Ramos (cell line): ENCODE results near the gene DGUOK.

Experiments
- in situ Hi-C: fragments of 300-500 bp; cut with MboI; formaldehyde crosslinking; loops from one replicate; pipeline ENCODE4 v1.14.3; 2022; ENCODE audit warnings: low sequenced_read_pairs; ENCODE audit not compliant: unreplicated experiment

DGUOK gene

DNA sequence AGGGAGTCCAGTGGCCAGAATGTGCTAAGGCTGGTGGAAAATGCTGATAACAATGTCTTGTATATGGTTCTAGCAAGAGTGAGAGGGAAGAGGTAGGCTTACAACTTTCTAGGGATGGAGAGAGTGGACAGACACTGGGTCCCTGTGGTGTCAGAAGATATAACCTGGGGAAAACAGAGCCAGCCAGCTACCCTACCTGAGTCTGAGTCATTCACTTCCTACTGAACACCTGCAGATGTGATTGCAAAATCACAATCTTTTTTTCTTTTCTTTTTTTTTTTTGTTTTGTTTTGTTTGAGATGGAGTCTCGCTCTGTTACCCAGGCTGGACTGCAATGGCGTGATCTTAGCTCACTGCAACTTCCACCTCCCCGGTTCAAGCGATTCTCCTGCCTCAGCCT lies 65.4 kb downstream of the DGUOK start:
- in situ Hi-C loops: no loop called here

DNA sequence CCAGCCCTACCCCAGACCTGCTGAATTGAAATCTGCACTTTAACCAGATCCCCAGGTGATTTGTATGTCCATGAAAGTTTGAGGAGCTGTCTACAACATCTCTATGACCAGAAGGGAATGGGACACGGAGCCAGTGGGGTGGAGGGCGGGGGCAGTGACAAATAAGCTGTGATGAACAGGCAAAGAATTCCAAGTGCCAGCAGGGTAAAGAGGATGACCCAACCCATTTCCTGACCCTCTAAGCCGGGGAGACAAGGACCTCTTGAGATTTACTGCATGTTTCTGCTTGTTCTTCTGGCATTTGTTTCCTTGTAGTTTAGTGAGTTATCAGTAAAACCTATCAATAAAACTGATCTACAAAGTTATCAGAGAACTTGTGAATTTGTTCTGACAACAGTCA lies 66.7 kb downstream of the DGUOK start:
- in situ Hi-C loops: no loop called here

DNA sequence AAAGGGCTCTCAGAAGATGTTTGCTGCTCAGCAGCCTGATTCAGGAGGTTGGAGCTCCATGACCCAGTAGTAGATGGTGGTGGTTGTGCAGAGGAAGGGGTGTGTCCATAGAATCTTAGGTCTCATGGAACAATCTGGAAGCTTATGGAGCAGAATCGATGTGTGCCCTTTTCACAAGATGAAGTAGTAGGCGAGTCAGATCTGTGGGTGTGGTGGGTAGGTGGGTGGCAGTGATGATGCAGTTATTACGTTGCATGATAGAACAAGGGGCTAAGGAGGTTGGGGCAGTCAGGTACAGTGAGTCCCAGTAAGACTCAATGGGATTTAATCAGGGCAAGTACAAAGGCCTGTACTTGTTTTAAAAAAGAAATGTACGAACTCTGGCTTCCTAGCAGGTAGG lies 67.1 kb downstream of the DGUOK start:
- in situ Hi-C loops: no loop called here

DNA sequence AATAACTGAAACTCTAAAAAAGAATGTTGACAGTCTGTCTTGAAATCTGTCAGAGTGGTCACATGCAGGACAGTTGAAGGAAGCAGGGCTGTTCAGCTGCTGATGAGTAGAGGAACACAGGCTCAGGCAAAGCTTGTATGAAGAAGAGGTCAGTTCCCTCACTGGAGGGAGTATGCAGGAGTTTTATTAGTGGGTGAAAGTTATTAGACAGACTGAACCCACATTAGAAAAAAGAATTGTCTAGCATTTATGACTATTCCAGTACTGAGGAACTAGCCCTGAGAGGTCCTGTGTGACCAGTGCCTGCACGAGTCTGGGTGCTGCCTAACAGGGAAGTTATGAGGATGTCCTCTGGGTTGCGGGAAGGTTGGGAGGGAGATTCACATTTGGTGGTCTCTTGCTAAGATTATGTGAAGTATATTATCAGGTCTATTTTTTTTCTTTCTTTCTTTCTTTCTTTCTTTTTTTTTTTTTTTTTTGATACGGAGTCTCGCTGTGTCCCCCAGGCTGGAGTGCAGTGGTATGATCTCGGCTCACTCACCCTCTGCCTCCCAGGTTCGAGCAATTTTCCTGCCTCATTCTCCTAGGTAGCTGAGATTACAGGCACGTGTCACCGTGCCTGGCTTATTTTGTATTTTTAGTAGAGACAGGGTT lies 67.6 kb downstream of the DGUOK start:
- in situ Hi-C loops: no loop called here

DNA sequence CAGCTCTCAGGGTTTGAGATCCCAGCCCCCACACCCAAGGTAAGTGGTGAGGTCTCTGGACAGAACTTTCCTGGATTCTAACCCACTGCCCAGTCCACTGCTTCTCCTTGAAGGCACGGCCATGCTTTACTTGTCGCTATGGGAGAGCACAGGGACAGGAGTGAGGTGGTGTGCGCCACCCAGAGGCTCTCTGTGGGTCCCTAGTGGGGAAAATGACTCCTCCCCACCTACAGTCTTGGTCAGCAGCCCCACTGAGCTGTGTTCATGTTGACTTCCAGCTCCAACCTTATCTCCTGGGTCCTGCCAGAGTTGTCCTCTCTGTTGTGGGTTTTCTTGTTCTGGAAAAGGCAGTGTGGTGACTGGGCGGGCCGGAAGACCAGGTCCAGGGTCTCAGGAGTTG lies 69.1 kb downstream of the DGUOK start:
- in situ Hi-C loops: no loop called here

DNA sequence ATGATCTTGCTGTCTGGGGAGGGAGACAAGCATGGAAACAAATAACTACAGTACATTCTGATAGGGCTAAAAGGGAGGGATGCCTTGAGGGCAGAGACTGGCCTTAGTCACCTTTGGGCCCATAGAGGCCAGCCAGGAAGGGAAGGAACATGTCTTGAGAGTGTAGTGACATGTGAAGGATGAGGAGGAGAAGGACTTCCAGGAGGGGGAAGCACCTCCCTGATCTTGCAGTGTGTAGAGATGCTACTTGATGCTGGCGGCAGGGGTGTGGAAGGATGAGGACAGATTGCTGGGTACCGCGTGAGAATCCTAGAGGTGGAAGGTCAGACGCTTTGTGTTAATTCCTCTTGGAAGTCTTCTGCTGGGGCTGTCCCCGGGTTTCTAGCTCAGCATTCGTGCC lies 71.1 kb downstream of the DGUOK start:
- in situ Hi-C loops: no loop called here

DNA sequence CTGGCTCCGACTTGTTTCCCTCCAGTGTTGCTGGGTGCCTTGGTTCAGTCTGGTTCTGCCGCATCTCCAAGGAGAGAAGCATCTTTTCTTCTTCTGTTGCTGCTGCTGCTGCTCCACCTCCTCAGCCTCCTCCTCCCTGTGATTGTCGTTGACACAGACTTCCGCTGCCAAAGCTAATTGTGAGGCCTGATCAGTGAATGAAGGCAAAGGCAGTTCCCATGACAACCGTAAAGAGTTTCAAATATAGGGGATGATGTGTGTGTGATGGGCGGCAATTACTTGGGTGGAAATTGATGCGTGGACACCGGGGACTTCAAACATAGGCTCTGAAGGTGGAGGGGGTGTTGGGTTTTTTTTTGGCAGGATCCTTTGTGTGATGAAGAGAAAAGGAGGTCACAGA lies 71.8 kb downstream of the DGUOK start:
- in situ Hi-C loops: no loop called here

DNA sequence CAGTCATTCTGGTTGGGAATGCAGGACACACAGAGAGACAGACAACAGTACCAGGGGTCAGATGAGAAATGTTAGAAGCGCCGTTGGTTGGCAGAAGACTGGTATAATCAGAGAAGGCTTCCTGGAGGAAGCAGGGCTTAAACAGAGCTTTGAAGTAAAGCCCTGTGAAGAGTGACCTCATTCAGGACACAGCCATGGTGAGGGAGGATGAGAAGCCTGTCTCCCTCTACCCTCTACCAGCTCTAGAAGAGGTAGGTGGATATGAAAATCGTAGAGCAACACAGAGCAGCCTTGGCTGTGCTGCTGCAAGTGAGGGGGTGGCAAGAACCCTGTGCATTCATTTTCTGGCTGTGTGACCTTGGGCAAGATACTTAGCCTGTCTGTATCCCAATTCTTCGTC lies 72.3 kb downstream of the DGUOK start:
- in situ Hi-C loops: no loop called here

DNA sequence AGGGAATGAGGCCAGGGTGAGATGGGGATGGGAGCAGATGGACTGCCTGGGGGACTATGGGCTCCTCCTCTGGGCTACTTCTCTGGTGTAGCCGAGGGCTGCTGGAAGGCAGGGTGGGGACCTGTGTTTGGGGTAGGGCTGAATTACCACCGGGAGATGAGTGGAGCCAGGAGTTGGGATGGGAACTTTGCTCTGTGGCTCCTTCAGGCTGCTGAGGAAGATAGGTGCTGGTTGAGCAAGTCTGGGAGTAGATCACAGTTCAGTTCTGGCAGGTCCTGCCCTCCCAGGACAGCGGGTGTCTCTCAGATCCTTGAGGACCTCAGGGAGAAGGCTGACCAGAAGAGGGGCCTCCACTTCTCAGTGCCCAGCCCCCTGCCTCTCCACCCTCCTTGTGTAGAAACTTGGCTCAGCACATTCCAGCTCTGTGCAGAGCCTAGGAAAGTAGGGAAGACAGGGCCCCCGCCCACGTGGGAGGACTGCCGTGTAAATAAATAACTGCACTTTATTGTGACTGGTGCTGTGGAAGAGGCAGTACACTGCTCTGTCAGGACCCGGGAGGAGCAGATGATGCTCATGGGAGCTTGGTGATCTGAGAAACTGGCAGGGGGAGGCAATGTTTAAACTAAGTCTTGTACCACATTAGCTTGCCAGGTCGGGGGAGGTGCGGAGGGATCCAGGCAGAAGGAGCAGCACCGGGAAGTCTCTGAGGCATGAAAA lies 73.4 kb downstream of the DGUOK start:
- in situ Hi-C loops: no loop called here

DNA sequence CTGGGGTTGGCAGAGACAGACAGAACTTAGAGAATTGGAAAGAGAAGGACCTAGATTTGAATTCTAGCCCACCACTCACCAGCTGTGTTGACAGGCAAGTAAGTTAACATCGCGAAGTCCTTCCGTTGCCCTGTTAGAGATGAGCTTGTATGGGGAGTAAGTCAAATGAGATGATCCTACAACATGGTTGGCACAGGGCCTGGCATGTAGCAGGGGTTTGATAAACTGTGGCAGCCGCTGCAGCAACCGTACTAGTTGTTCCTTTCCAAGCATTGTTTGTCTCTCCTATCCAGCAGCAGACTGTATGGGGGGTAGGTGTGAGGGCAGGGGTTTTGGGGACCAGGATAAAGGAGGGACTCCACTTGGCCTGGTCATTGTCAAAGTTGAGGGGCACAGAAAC lies 74.0 kb downstream of the DGUOK start:
- in situ Hi-C loops: no loop called here

DNA sequence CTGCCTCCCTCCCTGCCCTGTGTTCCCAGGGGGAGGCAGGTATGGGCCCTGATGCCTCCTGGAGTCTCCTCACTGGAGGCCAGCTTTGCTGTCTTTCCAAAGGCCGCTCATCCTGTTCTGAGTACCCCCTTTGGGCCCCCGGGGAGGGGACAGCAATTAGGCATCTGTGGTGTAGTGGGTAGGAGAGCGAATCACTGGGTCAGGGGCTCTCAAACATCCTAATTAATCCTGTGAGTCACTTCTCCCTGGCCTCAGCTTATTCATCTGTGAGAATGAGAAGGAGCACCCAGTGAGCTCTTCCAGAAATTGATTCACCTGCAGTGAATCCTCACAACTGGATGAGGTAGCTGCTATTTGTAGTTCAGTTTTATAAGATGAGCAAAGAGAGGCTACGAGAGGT lies 74.4 kb downstream of the DGUOK start:
- in situ Hi-C loops: no loop called here

DNA sequence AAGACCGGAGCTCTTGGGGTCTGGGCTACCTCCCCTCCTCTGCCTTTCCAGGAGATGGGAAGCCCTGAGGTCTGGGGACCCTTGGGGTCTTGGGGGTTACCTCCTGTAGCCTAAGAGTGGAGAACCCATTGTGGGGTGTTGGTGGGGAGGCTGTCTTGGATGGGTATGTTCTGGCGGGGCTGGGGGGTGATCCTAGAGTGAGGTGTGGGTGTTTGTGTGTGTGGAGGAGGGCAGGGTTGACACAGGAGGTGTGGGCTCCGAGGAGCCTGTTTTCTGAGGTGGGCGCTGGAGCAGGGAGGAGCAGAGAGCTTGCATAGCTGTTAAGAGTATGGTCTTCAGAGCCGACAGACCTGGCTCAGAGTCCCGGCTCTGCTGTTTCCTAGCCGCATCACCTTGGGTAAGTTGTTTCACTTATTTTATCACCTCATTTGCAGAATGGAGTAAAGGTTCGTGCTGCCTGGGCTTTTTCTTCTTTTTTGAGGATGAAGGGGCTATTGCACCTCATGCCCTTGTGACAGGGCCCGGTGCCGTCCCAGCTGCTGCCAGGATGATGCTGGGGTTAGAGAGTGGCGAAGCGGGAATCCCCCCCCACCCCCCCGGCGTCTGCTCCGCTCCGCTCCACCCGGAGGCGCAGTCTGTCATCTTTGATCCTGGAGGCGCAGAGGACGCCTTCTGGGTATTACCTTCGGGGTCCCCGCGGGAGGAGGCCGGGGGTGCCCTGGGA lies 75.3 kb downstream of the DGUOK start:
- in situ Hi-C loops: no loop called here

DNA sequence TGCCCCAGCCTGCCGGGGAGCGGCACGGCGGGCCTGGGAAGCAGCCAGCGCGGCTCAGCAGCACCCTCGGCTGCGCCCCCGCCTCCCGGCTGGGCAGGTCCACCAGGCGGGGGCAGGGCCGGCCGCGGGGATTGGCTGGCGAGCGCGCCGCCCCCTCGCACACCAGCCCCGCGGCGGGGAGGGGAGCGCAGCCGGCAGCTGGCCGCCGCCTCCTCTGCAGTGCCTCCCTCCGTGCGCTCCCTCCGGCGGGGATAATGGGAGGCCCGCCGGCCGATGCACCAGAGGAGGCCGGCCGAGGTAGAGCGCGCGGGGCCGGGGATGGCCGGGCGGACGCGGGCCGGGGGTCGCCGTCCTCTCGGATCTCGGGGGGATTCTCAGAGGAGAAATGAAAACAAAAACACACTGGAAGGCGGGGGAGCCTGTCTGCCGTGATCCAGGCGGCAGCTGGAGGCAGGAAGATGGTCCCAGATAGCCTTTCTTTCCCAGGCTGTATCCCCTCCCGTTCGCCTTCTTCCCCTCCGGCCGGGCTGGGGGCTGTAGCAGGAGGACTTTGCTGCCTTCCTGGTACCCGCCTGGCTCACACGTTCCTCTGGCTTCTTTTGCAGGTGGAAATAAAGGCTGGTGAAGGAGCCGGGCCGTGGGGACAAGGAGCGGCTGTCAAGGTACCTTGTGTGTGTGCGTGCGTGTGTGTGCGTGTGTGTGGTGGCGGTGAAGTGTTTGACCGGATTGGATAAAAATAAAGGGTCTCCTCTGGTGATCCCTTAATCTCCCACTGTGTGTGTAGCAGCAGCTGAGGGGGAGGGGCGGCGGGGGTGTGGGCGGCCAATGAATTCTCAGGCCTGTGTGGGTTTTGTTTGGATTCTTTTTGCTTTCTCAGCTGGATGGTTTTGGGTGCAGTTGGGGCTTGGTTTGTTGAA lies 76.1 kb downstream of the DGUOK start:
- in situ Hi-C loops: no loop called here

DNA sequence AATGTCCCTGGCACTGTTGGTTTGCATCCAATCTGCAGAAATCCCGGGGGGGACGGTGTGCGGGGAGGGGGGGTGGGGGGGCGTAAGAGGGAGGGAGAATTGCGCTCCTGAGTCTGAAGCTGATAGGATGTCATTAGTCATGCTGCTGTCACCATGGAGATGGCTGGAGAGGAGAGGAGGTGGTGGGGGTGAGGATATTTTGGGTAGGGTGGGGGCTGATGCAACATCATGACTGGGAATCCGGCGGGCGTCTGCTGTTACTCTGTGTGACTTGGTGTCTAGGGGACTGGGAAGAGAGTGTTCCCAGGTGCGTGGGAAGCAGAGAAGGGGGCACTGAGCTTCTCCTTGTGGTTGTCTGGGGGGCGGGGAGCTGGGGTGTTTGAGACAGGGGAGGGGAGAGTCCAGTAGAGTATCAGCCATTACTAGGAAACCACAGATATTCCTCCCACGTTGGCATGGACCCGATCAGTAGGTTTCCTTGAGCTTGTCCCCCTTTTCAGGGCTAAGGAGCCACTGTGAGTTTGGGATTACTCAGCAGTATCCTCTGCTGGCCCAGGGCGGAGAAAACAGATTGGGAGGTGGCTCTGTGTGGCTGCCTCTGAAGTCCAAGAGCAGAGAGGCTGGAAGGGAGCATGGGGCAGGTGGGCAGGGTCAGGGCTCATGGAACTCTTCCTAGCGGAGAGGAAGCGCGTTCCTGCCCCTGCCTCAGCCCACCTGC lies 77.0 kb downstream of the DGUOK start:
- in situ Hi-C loops: no loop called here

DNA sequence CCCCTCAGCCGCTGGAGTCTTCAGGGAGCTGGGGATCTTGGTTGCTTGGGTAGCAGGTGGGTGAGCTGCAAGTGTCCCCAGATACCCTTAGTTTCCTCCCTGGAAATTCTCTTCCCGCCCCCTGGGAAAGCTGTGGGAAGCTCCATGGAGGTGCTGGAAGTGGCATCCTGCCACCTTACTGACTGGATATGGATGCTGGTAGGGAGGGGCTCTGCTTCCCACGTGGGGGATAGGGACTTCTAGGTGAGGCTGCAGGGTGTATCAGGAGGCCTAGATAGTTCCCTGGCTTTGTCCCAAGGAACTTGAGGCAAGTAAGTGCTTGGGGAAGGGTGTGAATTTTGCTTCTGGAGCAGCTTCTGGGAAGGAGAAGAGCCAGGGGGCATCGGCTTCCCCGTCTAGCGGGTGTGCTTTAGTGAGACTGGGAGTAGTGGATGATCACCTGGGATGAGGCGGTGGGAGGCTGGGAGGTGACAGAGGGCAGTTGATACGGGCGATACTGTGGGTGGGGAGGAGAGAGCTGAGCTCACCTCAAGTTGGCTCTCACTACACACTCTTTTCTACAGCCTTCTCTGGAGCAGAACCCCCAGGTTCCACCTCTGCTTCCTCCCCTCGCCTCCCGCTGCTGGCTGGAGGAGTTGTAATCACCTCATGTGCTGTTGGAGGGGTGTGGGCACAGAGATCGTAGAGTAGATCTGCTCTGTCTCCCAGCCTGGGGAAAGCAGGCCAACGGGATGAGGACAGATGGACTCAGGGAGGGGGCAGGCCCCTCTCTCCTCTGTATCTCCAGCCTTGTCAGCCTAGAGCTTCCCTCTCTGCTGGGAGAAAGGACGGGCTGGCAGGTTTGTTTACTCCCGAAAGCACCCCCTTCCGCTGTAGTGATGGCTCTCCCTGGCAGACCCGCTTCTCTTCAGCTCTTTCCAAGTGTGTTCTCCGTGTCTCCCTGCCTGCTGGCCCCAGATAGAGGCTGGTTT lies 77.8 kb downstream of the DGUOK start:
- in situ Hi-C loops: no loop called here

DNA sequence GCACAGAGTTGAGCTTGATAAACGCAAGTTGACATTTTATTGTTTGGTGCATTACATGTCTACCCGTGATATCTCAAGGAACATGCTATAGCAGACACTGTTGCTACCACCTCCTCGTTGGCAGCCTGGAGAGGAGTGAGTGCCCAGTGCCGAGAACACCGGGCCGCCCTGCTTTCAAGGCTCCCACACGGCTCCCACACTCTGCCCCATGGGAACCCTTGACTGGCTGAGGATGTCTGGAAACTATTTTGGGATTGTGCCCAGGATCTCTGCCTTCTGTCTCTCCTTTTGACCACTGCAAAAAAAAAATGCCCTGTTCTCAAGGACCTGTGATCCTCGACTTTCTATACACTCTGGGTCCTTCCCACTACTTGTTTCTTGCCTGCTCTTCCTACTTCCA lies 79.1 kb downstream of the DGUOK start:
- in situ Hi-C loops: no loop called here

DNA sequence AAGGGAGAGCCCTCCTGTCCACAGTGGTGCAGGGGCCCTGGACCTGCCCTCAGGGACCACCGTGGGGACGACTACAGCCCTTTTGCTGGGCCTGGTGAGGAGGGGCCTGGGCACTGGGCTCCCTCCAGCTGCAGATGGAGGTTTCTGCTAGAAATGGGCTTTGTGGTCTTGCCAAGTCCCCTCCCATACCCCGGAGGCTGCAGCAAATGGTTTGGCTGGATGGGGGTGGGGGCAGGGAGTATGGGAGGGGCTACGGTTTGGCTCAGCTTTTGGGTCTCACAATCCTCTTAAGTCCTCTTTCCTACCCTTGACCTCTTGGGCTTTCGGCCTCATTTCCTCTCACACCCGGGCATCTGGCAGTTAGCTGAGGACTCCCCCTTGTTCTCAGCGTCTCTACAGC lies 79.8 kb downstream of the DGUOK start:
- in situ Hi-C loops: no loop called here

DNA sequence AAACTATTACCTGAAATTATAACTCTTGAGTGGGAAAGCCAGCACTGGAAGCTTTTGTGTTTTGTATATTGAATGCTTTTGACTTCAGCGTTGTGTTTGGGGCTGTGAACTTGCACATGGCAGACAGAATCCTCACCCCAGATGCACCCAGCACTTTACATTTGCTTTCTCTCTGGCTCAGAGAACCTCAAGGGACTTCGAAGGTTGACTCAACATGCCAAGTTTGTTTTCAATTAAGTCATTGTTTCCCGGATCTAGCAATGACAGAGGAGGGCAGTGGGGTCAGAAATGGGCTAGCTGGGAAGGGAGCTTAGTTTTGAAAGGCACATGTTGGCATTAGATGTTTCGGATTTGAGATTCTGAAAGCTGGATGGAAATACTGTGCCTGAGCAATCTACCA lies 80.4 kb downstream of the DGUOK start:
- in situ Hi-C loops: no loop called here

DNA sequence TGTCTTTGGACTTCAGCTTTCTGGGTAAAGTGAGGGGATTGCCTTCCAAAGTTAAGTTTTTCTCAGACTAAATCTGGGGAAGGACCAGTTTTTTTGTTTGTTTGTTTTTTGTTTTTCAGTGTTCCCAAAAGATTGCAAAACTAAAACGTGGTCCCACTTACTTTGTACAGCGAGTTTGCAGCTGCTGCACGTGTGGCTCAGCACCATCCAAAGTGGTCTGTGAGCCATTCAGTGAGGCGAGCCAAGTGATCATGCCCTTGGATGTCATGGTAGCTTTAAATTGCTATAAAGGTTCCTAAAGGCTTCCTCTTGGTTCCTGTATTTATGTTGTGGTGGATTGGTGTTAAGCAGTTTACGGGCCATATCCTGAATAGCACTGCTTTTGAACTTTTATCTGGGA lies 81.0 kb downstream of the DGUOK start:
- in situ Hi-C loops: no loop called here
